Measurements from ENCODE around the gene ACTR2.
"Not testable (repeated sequence)": the region's sequence is repeated elsewhere in the genome, so short reads cannot be mapped to it uniquely, and the experiment has no call there.

Gene ACTR2

DNA sequence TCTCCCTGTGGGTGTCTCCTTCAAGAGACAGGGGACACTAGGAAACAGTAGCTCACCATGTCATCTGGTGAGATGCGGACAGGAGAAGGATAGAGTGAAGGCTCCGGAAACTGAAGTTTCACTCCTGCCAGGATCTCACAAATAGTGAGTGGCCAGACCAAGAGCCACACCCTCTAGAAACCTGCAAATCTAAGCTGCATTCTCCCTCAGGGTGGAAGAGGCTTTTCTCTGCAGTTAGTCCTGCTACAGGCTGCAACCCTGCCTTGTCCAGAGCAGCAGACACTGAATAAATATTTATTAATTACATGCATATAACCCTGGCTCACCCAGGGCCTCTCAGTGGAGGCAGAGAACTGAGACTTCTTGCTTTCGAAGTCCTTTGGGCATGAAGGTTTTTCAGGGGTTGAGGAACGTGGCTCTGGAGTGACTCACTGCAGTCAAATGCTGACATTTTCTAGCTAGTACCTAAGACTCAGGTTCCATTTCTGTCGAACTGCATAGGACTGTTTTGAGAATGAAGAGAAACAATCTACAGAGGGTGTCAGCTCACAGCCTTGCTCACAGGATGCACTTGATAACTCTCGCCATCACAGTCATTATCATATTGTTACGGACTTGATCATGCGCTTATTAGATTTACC lies 87.3 kb downstream of the ACTR2 start:
- no peak for ATAC-seq

DNA sequence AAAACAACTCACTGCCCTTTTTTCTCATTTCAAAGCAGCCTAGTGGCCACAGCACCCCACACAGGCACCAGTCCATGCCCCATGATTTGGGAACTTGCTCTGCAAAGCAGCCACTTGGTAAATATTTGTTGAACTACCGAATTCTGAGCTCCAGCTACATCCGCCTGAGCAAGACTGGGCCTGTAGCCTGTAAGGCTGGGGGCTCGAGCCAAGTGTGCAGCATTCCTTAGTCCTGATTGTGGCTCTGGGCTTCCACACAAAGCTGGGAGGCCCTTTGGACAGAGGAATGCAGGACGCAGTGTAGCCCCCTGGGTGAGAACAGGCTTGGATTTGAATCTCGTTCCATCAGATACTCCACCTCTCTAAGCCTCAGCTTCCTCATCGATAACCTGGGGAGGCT lies 88.4 kb downstream of the ACTR2 start:
- ATAC-seq = no peak

- not testable (repeated sequence) for ATAC-seq
Observed at GRCh38 chr2:65317351-65317750, 89.7 kb downstream of the ACTR2 start.

GRCh38 chr2:65317841-65318240 lies 90.2 kb downstream of the ACTR2 start:
- ATAC-seq = no peak

GRCh38 chr2:65319072-65319673 lies 91.5 kb downstream of the ACTR2 start:
- no peak for ATAC-seq

- no peak for ATAC-seq
Observed at GRCh38 chr2:65319674-65320041, 92.0 kb downstream of the ACTR2 start.

- ATAC-seq = peak; percentile 93
Observed at GRCh38 chr2:65320042-65320725, 92.6 kb downstream of the ACTR2 start.

Measured in activated CD4-positive, CD25-positive, alpha-beta regulatory T cell treated with anti-CD3 and anti-CD28 coated beads, Interleukin-2, amount 50 U/mL, for 24 hours (primary cell).